H9 (cell line): ENCODE measurements around the gene RABEP1. TPM values are rescaled to one million over a fixed set of nuclear protein-coding genes. Genes with fewer than 3 reads are reported as not detected.

Experiments used
- DNase-seq: peaks from one replicate; pipeline ENCODE4 v3.0.0-alpha.2; 2017
- H2AFZ ChIP-seq: one replicate; pipeline ENCODE4 v1.6.1; 2013; ENCODE audit warnings: mild to moderate bottlenecking, low read length, control low read depth, moderate library complexity
- H2AK5ac ChIP-seq: 2 replicates; pipeline ENCODE4 v1.6.1; 2013; ENCODE audit warnings: low read length, control low read depth, mixed read lengths; ENCODE audit not compliant: insufficient read length
- H2BK120ac ChIP-seq: one replicate; pipeline ENCODE4 v1.6.1; 2013; ENCODE audit warnings: low read depth, mild to moderate bottlenecking, low read length, control low read depth, inconsistent platforms; ENCODE audit not compliant: poor library complexity, severe bottlenecking
- H2BK12ac ChIP-seq: 2 replicates; pipeline ENCODE4 v1.6.1; 2013; ENCODE audit warnings: low read length, control low read depth, mixed read lengths, low read depth; ENCODE audit not compliant: insufficient read length
- H2BK15ac ChIP-seq: 2 replicates; pipeline ENCODE4 v1.6.1; 2013; ENCODE audit warnings: low read depth, low read length, control low read depth
- H2BK20ac ChIP-seq: one replicate; pipeline ENCODE4 v1.6.1; 2013; ENCODE audit warnings: low read depth, mild to moderate bottlenecking, low read length, control low read depth, inconsistent platforms; ENCODE audit not compliant: poor library complexity, severe bottlenecking
- H2BK5ac ChIP-seq: 2 replicates; pipeline ENCODE4 v1.6.1; 2013; ENCODE audit warnings: low read length, control low read depth, mixed read lengths; ENCODE audit not compliant: insufficient read length
- H3K14ac ChIP-seq: 2 replicates; pipeline ENCODE4 v1.6.1; 2013; ENCODE audit warnings: low read length, control low read depth; ENCODE audit not compliant: insufficient read depth
- H3K18ac ChIP-seq: 2 replicates; pipeline ENCODE4 v1.6.1; 2013; ENCODE audit warnings: low read depth, mild to moderate bottlenecking, mixed read lengths, low read length, control low read depth; ENCODE audit not compliant: insufficient read length
- H3K23ac ChIP-seq: 2 replicates; pipeline ENCODE4 v1.6.1; 2013; ENCODE audit warnings: low read length, control low read depth, mixed read lengths, low read depth; ENCODE audit not compliant: insufficient read length
- H3K23me2 ChIP-seq: 2 replicates; pipeline ENCODE4 v1.6.1; 2013; ENCODE audit warnings: low read depth, mild to moderate bottlenecking, mixed read lengths, low read length, control low read depth; ENCODE audit not compliant: insufficient read length, poor library complexity, severe bottlenecking
- H3K27ac ChIP-seq: 2 replicates; pipeline ENCODE4 v1.5.1; 2013; ENCODE audit warnings: low read length, control low read depth, mixed read lengths, low read depth; ENCODE audit not compliant: insufficient read length
- H3K27me3 ChIP-seq: 2 replicates; pipeline ENCODE4 v1.6.1; 2013; ENCODE audit warnings: low read length, control low read depth, inconsistent platforms; ENCODE audit not compliant: insufficient read depth
- H3K4ac ChIP-seq: 2 replicates; pipeline ENCODE4 v1.6.1; 2013; ENCODE audit warnings: low read depth, mild to moderate bottlenecking, control low read depth, inconsistent platforms, low read length, moderate library complexity
- H3K4me1 ChIP-seq: 2 replicates; pipeline ENCODE4 v1.6.1; 2013; ENCODE audit warnings: low read length, control low read depth, inconsistent platforms; ENCODE audit not compliant: insufficient read depth
- H3K4me2 ChIP-seq: 2 replicates; pipeline ENCODE4 v1.6.1; 2013; ENCODE audit warnings: low read length, control low read depth, mixed read lengths; ENCODE audit not compliant: insufficient read length, insufficient read depth
- H3K56ac ChIP-seq: 2 replicates; pipeline ENCODE4 v1.6.1; 2013; ENCODE audit warnings: low read depth, mild to moderate bottlenecking, mixed read lengths, low read length, control low read depth; ENCODE audit not compliant: insufficient read length
- H3K79me1 ChIP-seq: 2 replicates; pipeline ENCODE4 v1.6.1; 2013; ENCODE audit warnings: low read depth, mild to moderate bottlenecking, moderate library complexity, low read length, control low read depth, inconsistent platforms; ENCODE audit not compliant: insufficient read depth, poor library complexity, severe bottlenecking
- H3K79me2 ChIP-seq: 2 replicates; pipeline ENCODE4 v1.6.1; 2013; ENCODE audit warnings: low read length, control low read depth, inconsistent platforms; ENCODE audit not compliant: insufficient read depth
- H3K9ac ChIP-seq: 2 replicates; pipeline ENCODE4 v1.6.1; 2013; ENCODE audit warnings: low read length, control low read depth, mixed read lengths; ENCODE audit not compliant: insufficient read length; ENCODE audit errors: extremely low read depth
- H3K9me3 ChIP-seq: one replicate; pipeline ENCODE4 v1.6.1; 2013; ENCODE audit warnings: low read depth, low read length, inconsistent platforms; ENCODE audit not compliant: control insufficient read depth
- H3T11ph ChIP-seq: one replicate; pipeline ENCODE4 v1.6.1; 2013; ENCODE audit warnings: mild to moderate bottlenecking, low read length, control low read depth, inconsistent platforms
- H4K20me1 ChIP-seq: one replicate; pipeline ENCODE4 v1.6.1; 2013; ENCODE audit not compliant: control insufficient read depth, insufficient read length, insufficient read depth
- H4K5ac ChIP-seq: 2 replicates; pipeline ENCODE4 v1.6.1; 2013; ENCODE audit warnings: low read depth, mild to moderate bottlenecking, mixed read lengths, low read length, control low read depth; ENCODE audit not compliant: insufficient read length
- H4K8ac ChIP-seq: replicated peaks from 2 replicates; pipeline ENCODE4 v1.6.1; 2013; ENCODE audit warnings: low read length, control low read depth, mixed read lengths, low read depth; ENCODE audit not compliant: insufficient read length
- H4K91ac ChIP-seq: 2 replicates; pipeline ENCODE4 v1.6.1; 2013; ENCODE audit warnings: low read depth, mild to moderate bottlenecking, moderate library complexity, mixed read lengths, low read length, control low read depth; ENCODE audit not compliant: insufficient read length
- H3K27ac Mint-ChIP-seq, 3 experiments: 2 replicates in 2 of 3; 3 replicates in 1 of 3; pipeline ENCODE4 v1.8.0; 2020 to 2021; ENCODE audit warnings: mixed read lengths in 3 of 3, mild to moderate bottlenecking in 1 of 3, moderate library complexity in 1 of 3
- H3K27me3 Mint-ChIP-seq: 2 replicates; pipeline ENCODE4 v1.8.0; 2021; ENCODE audit warnings: low read depth, mild to moderate bottlenecking, moderate library complexity, mixed read lengths
- H3K36me3 Mint-ChIP-seq, 3 experiments: 2 replicates in 2 of 3; 3 replicates in 1 of 3; pipeline ENCODE4 v1.8.0; 2020 to 2021; ENCODE audit warnings: low read depth in 3 of 3, mixed read lengths in 3 of 3; ENCODE audit not compliant: insufficient read depth in 1 of 3
- H3K4me1 Mint-ChIP-seq, 2 experiments: 2 replicates each; pipeline ENCODE4 v1.8.0; 2020; ENCODE audit warnings: mixed read lengths in 2 of 2
- H3K4me3 Mint-ChIP-seq, 2 experiments: 2 replicates in 1 of 2; 3 replicates in 1 of 2; pipeline ENCODE4 v1.8.0; 2020 to 2021; ENCODE audit warnings: mild to moderate bottlenecking in 2 of 2, mixed read lengths in 2 of 2, moderate library complexity in 1 of 2
- H3K9me3 Mint-ChIP-seq, 2 experiments: 2 replicates in 1 of 2; 3 replicates in 1 of 2; pipeline ENCODE4 v1.8.0; 2020; ENCODE audit warnings: mild to moderate bottlenecking in 2 of 2, mixed read lengths in 2 of 2, moderate library complexity in 1 of 2
- CTCF ChIP-seq: fragments of 200-600 bp; sonication (generic); conservative IDR thresholded peaks from 3 replicates; pipeline ENCODE4 v1.8.0; 2021; ENCODE audit warnings: antibody characterized with exemption, mild to moderate bottlenecking
- WGBS: extraction: QIAGEN DNeasy Blood & Tissue Kit; methylation state at CpG from one replicate; pipeline ENCODE4 v1.1.7; 2013; ENCODE audit warnings: missing lambda C conversion rate, low lambda C conversion rate, mixed read lengths; ENCODE audit not compliant: insufficient read length; ENCODE audit errors: extremely low coverage; 5-methylcytosine and 5-hydroxymethylcytosine counted together
- total RNA-seq: library from RNA; stranded (reverse); gene quantifications from 2 replicates; pipeline ENCODE4 v1.2.1, GENCODE V29; 2021

Gene RABEP1
- total RNA-seq, 1 experiment from 2014 or later, result 46.9 TPM

DNA sequence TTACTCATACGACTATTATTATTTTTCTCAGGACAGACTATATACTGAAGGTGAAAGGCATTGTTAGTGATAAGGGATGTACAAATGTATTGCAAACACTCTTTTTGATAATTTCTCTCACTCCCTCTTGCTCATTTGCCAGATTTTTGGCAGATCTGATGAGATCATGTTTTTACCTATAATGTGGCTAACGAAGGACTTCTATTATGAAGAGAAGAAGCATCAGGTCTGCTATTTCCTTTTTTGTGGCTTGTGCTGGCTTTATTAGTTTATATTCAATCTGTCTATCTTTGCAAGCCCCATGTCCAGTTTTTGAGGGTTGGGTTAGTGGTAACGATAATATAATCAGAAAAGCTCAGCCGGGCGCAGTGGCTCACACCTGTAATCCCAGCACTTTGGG is 25.0 kb upstream of the RABEP1 start:
- H2BK5ac ChIP-seq, result no peak overlapping the region

More for the DNA sequence above, 25.0 kb upstream of the RABEP1 start:
- Histone ChIP-seq H3K27ac (no peak overlapping the region), H3K23ac (no peak overlapping the region), H3K27me3 (no peaks in the 10 kb centered on the region), H3K23me2 (no peaks in the 10 kb centered on the region), H4K20me1 (no peaks in the 10 kb centered on the region), H4K8ac (no peak overlapping the region), H3K14ac (no peak overlapping the region), H2BK12ac (no peak overlapping the region), H4K91ac (no peak overlapping the region), H3T11ph (no peak overlapping the region), H3K9me3 (no peaks in the 10 kb centered on the region), H2AFZ (no peak overlapping the region), H3K4ac (no peak overlapping the region), H2BK15ac (no peak overlapping the region), H2AK5ac (no peak overlapping the region), H4K5ac (no peak overlapping the region), H3K56ac (no peak overlapping the region), H3K4me2 (no peak overlapping the region), H3K79me2 (no peaks in the 10 kb centered on the region), H3K79me1 (no peaks in the 10 kb centered on the region), H3K18ac (no peak overlapping the region), H2BK20ac (no peak overlapping the region), H3K4me1 (no peaks in the 10 kb centered on the region), H3K9ac (no peak overlapping the region), H2BK120ac (no peak overlapping the region)
- H3K4me3 Mint-ChIP-seq, result no peak overlapping the region
- no peak for TF ChIP-seq CTCF
- H3K9me3 Mint-ChIP-seq, result no peaks in the 10 kb centered on the region
- no peak overlapping the region; a peak in 1 of 7 replicates for H3K27ac Mint-ChIP-seq
- no peak for DNase-seq
- H3K27me3 Mint-ChIP-seq, result no peaks in the 10 kb centered on the region; the same call in 1 of the 2 replicates
- H3K4me1 Mint-ChIP-seq, result peaks cover 8 to 10% of the 10 kb centered on the region in 2 experiments
- no peaks in the 10 kb centered on the region for H3K36me3 Mint-ChIP-seq
- WGBS, result no CpG with 5 or more reads among the region's 5 CpGs
